ENCODE results near the gene TMPRSS13. TPM values are rescaled to one million over a fixed set of nuclear protein-coding genes. Genes with fewer than 3 reads are reported as not detected.
A peak's percentile ranks its signal among the peaks of the same experiment; 100 is the strongest.

TMPRSS13 gene
- total RNA-seq, 1 experiment from 2014 or later: 0.50 TPM

- no peak overlapping the region for H2BK15ac ChIP-seq (ENCODE audit: low read depth, low read length)
- no peaks in the 10 kb centered on the region; the same call in 1 of the 2 replicates for H3K27me3 ChIP-seq (ENCODE audit: insufficient read depth, low read length)
- H3K4me1 Mint-ChIP-seq: peaks cover 43 to 51% of the 10 kb centered on the region in 2 experiments
- H3K4me3 Mint-ChIP-seq: peak overlapping the region; percentile 80 to 88
- H2AK5ac ChIP-seq (ENCODE audit: insufficient read length, low read length): no peak overlapping the region
- H3K79me1 ChIP-seq (ENCODE audit: insufficient read depth, low read depth, low read length, poor library complexity, severe bottlenecking): no peaks in the 10 kb centered on the region
- H2BK120ac ChIP-seq (ENCODE audit: low read depth, low read length, poor library complexity, severe bottlenecking): no peak overlapping the region
- peaks cover 0 to 2% (median 0%) of the 10 kb centered on the region in 3 experiments; a peak in 1 of 7 replicates for H3K36me3 Mint-ChIP-seq (ENCODE audit: insufficient read depth in 1 of 3, low read depth in 3 of 3)
- peak; percentile 50 for DNase-seq
- peaks cover 92% of the 10 kb centered on the region for H3K27me3 Mint-ChIP-seq (ENCODE audit: low read depth)
- no peaks in the 10 kb centered on the region for H3K9me3 ChIP-seq (ENCODE audit: control insufficient read depth, low read depth, low read length)
- no peak overlapping the region for H2BK20ac ChIP-seq (ENCODE audit: low read depth, low read length, poor library complexity, severe bottlenecking)
- no peak overlapping the region for H3K4ac ChIP-seq (ENCODE audit: low read depth, low read length)
- H3K27ac ChIP-seq (ENCODE audit: insufficient read length, low read depth, low read length): no peak overlapping the region
- TF ChIP-seq CTCF (conservative IDR thresholded peaks at IDR 0.05): no peak
- no peak overlapping the region for H3K9ac ChIP-seq (ENCODE audit: extremely low read depth, insufficient read length, low read length)
- no peak overlapping the region for H2BK12ac ChIP-seq (ENCODE audit: insufficient read length, low read depth, low read length)
- H2AFZ ChIP-seq (ENCODE audit: low read length): no peak overlapping the region
- H3K4me2 ChIP-seq (ENCODE audit: insufficient read depth, insufficient read length, low read length): peak overlapping the region; percentile 80
- no peak overlapping the region for H3T11ph ChIP-seq (ENCODE audit: low read length)
- H3K18ac ChIP-seq (ENCODE audit: insufficient read length, low read depth, low read length): no peak overlapping the region
- no peak overlapping the region for H3K23ac ChIP-seq (ENCODE audit: insufficient read length, low read depth, low read length)
- H3K4me1 ChIP-seq (ENCODE audit: insufficient read depth, low read length): peaks cover 6% of the 10 kb centered on the region; the same call in 1 of the 2 replicates
- H3K79me2 ChIP-seq (ENCODE audit: insufficient read depth, low read length): no peaks in the 10 kb centered on the region
- H3K27ac Mint-ChIP-seq: no peak overlapping the region
- H4K91ac ChIP-seq (ENCODE audit: insufficient read length, low read depth, low read length): no peak overlapping the region
- no CpG with 5 or more reads among the region's 12 CpGs for WGBS (ENCODE audit: extremely low coverage, insufficient read length, low lambda C conversion rate)
- H2BK5ac ChIP-seq (ENCODE audit: insufficient read length, low read length): no peak overlapping the region
- H4K5ac ChIP-seq (ENCODE audit: insufficient read length, low read depth, low read length): no peak overlapping the region
- no peaks in the 10 kb centered on the region for H3K9me3 Mint-ChIP-seq
- H3K56ac ChIP-seq (ENCODE audit: insufficient read length, low read depth, low read length): no peak overlapping the region
- peaks cover 19% of the 10 kb centered on the region for H3K23me2 ChIP-seq (ENCODE audit: insufficient read length, low read depth, low read length, poor library complexity, severe bottlenecking)
- H4K20me1 ChIP-seq (ENCODE audit: control insufficient read depth, insufficient read depth, insufficient read length): no peaks in the 10 kb centered on the region
- H4K8ac ChIP-seq (replicated peaks; ENCODE audit: insufficient read length, low read depth, low read length): no peak overlapping the region
- H3K14ac ChIP-seq (ENCODE audit: insufficient read depth, low read length): no peak overlapping the region
These were observed 52.0 kb downstream of the TMPRSS13 start for GRCh38 chr11:117877120-117877784.
